Activated CD8-positive, alpha-beta memory T cell treated with anti-CD3 and anti-CD28 coated beads, Interleukin-2, amount 50 U/mL, for 48 hours (primary cell): ENCODE measurements around the gene NUP42.

Experiments used
- DNase-seq: peaks from one replicate; pipeline ENCODE4 v3.0.0-alpha.2; 2020

The NUP42 gene

GRCh38 chr7:23238983-23239652 is 57.3 kb downstream of the NUP42 start:
- no peak for DNase-seq

GRCh38 chr7:23239698-23240097 is 57.9 kb downstream of the NUP42 start:
- DNase-seq = no peak

- no peak for DNase-seq
Measured at GRCh38 chr7:23242321-23242720, 60.5 kb downstream of the NUP42 start.

- DNase-seq = no peak
Measured at GRCh38 chr7:23242935-23243334, 61.1 kb downstream of the NUP42 start.

GRCh38 chr7:23246555-23246954 is 64.7 kb downstream of the NUP42 start, which contains the start of gene GPNMB:
TSS of gene GPNMB (plus strand) at chr7:23246775. CDS start at chr7:23246858, 83 bp downstream.
- no peak for DNase-seq

GRCh38 chr7:23247046-23247602 is 65.3 kb downstream of the NUP42 start:
- DNase-seq = no peak

GRCh38 chr7:23247603-23248335 is 65.9 kb downstream of the NUP42 start:
- DNase-seq = no peak

- no peak for DNase-seq
Measured at GRCh38 chr7:23249486-23249885, 67.6 kb downstream of the NUP42 start.
